ENCODE data around the gene MAMDC2.

- TF ChIP-seq CTCF (IDR thresholded peaks at IDR 0.05; ENCODE audit: insufficient read depth, low read length, poor library complexity, severe bottlenecking) (no peak), EZH2phosphoT487 (conservative IDR thresholded peaks at IDR 0.05; ENCODE audit: low read length) (no peak)
Measured at GRCh38 chr9:70076678-70077077, 33.0 kb downstream of the MAMDC2 start.
